Midbrain (tissue), 1 donor: ENCODE data around the gene BRDT.

Experiments used
- DNase-seq: peaks from one replicate; lab custom pipeline; 2025; lab: John Stamatoyannopoulos, UW

Gene BRDT

DNA sequence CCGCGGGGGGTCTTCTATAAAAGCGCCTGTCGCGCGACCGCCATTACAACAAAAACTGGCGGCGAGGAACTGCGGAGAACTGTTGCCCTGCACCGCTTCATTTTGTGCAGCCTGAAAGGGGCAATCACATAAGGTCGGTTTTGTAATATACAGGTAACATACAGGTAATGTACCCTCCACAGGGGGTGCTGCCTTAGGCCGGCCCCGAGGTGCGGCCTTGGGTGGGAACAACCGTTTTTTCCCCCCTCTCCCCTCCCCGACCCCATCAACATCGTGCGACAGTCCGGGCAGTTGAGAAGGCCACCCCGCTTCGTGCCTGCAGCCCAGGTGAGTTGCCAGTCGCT is at the start of gene BRDT:
TSS of gene BRDT (plus strand) at position 46 of the 344 bp plus-strand sequence. CDS start 13,354 bp downstream, outside the sequence.
- no peak for DNase-seq

DNA sequence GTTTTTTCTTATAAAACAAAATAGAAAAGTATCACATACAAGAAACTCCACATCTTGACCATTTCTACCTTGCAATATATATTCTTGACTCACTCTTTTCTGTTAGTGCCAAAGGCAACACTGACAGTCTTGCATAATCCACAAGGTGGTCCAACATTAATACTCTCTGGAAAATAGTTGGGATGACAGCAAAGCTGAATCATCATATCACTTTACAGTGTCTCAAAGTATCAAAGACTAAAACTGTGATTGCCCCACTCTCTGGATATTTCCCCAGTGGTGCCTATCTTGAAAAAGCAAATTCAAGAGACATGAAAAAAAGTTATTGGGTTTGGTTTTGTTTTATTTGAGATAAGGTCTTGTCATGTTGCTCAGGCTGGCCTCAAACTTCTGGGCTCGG is 48.6 kb upstream of the BRDT start:
- DNase-seq: no peak

DNA sequence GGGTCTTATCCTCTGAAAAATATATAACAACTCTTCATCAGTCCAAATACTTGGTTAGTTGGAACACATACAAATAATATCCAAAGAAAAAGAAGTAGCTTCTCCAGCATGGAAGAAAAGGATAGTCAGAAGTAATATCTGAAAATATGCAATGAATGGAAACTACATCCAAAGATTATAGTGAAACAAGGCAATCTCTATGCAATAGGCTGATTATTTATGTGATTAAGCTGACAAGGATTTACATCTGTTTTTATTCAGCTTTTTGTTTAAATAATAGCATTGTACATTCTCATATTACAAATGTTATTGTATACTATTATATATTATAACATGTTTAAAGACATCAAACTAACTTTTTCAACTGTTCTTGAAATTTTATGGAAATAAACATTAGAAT is 48.0 kb upstream of the BRDT start:
- DNase-seq: no peak

DNA sequence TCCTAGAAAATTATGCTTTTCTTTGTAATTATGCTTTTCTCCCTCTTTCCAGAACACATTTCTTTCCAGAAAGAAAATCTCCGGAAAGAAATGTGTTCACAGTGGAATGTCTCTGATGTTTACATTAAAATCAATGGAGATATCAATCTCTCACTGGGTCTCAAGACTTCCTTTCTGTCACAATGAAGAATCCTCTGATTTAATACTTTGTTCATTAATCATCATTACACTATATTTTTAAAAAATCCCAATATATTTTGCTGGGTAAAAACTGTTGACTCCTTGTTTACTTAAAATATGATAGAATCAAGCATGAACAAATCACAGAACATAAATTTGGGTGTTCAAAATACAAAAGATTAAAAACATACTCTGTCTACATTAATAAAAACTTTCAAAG is 36.9 kb upstream of the BRDT start:
- DNase-seq: no peak

DNA sequence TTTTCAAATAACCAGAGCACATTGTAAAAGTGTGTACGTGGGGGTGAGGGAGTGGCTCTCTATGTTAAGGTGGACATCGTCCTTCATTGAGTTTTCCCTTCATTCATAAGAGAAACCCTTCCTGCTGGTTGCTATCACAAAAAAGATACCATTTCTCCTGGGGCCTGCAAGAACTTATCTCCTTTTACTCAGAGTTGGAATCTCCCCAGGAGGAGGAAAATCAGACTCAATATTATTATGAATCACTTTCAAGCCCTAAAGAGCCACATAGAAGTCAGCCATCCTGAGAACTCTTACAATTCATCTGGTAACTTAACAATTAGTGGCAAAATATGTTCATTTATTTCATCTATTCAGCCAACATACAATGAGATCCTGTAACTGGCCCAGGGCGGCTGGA is 36.2 kb upstream of the BRDT start:
- DNase-seq: no peak

DNA sequence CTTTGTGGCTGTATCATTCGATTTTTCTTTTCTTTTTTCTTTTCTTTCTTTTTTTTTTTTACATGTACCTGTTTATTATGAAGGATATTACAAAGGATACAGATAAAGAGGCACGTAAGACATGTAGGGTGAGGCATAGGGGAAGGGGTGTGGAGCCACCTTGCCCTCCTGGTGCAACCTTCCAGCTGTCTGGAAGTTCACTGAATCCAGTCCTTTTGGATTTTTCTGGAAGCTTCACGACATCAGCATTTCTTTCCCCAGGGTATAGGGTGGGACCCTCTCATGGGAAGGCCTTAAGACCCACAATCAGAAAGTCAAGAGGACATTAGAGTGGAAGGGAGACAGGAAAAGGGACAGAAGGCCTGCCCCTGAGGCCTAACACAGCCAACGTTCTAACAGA is 33.2 kb upstream of the BRDT start:
- DNase-seq: no peak

DNA sequence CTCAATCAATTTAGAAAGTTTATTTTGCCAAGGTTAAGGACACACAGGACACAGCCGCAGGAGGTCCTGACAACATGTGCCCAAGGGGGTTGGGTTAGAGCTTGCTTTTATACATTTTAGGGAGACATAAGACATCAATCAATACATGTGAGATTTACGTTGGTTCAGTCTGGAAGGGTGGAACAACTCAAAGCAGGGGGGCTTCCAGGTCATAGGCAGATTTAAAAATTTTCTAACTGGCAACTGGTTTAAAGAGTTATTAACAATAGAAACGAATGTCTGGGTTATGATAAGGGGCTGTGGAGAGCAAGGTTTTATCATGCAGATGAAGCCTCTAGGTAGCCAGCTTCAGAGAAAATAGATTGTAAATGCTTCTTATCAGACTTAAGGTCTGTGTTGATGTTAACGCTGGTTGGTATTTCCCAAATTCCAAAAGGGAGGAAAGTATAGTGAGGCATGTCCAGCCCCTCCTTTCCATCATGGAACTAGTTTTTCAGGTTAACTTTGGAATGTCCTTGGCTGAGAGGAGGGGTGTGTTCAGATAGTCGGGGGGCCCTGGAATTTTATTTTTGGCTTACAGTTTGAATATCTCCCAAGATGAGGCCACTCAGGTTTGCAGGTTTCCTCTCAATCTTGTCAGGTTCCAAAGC is 32.3 kb upstream of the BRDT start:
- no peak for DNase-seq

DNA sequence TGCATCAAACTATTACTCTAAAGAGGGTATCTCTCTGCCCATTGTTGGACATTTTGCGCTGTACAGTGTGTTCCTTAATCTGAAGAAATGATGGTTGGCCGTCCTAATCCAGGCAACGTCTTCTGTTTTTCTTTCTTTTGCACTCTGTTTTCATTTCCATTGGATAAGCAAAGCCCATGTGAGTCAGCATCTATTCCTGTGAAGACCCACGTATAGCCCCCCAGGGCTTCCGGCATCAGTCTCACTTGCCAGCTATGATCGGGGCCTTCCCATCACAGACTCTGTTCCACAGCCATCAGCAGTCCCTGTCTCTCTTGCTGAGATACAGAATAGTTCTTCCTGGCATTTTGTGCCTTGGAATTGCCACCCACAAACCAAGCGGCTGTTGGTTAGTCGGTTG is 29.2 kb upstream of the BRDT start:
- DNase-seq: no peak

DNA sequence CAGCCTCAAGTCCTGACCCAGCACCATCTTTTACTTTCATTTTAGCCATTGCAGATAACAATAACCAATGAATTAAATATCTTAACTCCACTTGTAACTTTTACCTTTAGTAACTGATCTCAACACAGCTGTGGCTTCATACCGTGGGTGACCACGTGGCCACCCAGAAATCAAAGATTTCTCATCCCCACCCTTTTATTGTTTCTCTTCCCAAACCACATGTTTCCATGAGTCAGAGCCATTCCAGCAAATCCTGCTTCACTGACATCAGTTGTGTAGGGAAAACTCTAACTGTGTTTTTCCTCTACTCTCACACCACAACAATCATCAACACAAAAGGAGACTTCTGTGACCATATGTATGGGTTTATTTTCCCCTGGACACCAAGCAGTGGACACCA is 25.1 kb upstream of the BRDT start:
- DNase-seq: no peak

DNA sequence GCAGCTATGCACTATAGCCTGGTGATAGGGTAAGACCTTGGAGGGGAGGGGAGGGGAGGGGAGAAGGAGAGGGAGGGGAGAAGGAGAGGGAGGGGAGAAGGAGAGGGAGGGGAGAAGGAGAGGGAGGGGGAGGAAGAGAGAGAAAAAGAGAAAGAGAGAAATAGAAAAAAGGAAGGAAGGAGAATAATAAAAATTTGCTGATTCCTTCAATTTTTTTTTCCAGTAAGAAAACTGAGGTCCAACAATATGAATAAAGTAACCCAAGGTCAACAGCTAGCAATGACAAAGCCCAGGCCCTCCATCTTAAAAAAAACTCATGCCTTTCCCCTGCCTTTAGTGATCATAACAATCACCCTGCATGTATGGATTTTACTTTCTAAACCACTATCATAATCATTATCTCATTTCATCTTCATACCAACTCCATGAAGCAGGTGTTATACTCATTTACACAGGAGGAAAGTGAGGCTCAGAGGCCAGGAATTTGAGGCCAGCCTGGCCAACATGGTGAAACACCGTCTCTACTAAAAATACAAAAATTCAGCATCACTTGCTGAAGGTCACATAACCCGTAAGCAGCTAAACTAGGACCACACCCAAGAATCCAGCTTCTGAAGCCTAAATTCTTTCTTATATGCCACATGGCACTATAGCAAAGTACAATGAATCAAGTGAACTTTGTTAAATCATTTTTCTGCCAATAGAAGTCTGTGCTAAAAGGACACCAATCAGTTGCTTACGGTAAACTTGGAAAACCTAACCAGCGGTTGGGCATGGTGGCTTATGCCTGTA is 23.4 kb upstream of the BRDT start:
- DNase-seq: no peak

DNA sequence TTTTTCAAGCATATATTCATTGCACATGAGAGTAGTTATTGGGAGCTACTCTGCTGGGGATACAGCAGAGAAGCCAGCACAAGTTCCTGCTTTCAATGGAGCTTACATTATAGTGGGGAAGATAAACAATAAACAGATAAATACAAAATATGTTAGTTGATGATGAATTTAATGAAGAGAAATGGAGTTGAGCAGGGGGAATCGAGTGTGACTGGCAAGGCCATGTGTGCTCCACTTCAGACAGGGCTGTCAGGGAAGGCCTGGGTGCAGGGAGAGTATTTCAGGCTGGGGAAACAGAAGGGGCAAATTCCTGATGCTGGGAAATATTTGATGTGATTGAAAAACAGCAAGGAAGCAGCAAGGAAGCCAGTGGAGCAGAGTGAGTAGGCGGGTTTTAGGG is 21.2 kb upstream of the BRDT start:
- no peak for DNase-seq

DNA sequence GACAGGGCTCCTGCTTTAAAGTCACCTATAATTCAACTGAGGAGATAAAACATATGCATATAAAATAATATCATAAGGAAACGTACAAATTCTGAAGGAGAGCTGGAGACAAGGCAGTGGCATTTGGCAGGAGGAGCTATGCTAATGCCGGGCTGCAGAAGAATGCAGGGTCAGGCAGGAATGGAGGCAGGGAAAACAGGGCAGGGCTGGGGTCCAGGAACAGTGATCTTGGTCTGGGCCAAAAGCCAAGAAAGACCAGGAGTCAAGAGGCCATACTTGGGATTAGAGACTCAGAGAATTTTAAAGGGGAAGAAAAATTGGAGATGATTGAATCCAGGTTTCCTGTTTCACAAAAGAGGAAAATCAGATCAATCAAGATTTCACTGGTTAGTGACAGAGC is 20.0 kb upstream of the BRDT start:
- DNase-seq: no peak

DNA sequence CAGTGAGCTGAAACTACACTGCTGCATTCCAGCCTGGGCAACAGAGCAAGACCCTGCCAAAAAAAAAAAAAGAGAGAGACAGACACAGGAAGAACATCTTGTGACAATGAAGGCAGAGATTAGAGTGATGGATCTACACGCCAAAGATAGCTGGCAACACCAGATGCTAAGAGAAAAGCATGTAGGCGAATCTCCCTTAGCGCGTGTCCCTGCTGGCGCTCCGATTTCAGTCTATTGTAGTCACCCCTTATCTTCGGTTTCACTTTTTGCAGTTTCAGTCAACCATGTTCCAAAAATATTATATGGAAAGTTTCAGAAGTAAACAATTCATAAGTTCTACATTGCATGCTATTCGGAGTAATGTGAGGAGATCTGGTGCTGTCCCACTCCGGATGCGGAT is 11.6 kb upstream of the BRDT start:
- no peak for DNase-seq

DNA sequence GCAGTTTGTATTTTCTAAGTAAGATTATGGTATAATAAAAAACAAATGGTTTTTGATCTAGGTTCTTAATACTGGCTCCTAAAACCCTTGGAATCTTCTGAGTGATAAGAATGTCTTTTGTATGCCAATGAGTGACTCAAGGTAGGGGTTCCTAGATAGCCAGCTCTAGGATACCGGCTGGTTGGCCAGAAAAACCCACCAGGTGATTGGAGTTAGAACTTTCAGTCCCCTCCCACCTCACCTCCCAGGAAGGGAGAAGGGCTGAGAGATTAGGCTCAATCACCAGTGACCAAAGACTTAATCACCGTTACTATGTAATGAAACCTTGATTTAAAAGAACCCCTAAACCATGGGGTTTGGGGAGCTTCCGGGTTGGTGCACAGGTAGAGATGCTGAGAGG is 8.7 kb upstream of the BRDT start:
- no peak for DNase-seq

DNA sequence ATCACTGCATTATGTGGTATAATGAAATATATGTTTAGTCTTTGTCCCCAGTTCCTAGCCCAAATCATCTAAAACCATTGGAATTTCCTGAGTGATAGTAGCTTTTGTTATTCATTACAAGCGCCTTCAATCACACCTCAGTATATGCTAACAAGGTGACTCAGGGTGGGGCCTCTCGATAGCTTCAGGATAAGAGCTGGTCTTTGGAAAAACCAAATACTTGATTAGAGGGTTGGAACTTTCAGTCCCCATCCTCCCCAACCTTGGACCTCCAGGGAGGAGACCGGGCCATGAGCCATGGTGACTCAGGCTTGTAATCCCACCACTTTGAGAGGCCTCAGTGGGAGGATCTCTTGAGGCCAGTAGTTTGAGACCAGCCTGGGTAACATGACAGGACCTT is 5.1 kb upstream of the BRDT start:
- DNase-seq: no peak

DNA sequence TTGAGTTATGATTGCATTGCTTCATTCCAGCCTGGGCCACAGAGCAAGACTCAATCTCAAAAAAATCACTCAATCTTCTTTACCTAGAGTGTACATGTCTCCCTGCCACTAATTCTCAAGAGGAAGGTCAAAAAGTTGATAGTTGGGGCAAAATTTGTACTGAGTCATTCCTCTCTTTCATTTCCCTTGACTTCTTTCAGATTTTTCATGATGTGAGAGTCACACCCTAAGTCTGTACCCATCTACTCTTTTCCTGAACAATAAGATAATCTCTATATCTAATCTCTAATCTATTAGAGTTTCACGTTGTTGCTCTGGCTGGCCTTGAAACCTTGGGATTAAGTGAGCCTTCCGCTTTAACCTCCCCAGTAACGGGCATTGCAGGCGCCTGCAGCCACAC is 1.1 kb upstream of the BRDT start:
- DNase-seq: no peak

DNA sequence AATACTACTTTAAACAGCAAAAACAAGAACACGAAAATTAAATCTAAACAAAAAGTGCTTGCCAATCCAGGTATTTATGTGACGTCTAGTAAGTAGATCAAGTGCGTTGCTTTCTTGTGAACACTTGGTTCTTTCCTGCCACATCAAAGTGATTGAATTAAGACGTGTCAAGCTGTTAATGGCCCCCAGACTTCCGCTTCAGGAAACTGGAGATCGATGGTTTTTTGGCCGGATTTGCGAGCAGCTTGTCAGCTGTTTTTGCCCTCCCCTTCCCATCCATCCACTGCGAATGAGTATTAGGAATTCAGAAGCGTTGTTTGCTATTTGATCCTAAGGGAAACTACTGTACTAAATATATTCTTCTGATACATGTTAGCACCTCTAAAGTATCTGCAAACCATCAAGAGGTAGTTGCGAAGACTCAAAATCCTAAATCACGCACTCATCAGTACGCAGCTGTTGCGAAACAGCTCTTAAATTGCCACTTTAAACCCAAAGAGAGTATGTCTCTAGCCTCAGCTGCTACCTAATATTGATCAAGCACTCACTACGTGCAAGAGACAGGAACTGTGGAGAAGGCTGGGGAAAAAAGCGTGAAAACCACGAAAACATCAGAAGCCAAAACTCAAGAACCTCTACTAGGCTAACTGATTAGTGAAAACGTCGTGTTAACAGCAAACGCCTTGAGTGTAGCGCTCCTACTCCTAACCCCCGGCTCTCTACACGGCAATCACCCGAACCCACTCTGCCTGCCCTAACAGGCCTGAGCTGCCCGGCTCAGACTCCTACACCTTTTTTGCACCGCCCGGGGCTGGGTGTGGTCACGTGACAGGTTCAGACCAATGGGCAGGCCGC is 473 bp upstream of the BRDT start:
- DNase-seq: no peak

DNA sequence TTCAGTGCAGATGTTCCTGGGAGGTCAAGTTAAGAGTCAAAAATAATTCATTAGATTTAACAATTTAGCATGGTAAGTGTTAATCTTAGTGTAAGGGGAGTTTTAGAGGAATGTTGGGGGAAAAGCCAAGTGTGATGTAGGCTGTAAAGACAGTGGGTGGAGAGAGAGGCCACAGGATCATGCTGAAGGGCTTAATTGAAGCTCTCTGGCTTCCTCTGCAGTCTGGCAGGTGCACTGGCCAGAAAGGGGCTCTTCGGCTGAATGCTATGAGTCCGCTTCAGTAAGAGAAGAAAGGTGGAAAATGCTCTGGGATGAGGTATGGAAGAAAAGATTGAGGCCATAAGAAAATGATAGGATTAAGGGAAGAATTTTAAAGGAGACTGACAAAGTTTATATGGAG is 3.0 kb downstream of the BRDT start:
- no peak for DNase-seq

DNA sequence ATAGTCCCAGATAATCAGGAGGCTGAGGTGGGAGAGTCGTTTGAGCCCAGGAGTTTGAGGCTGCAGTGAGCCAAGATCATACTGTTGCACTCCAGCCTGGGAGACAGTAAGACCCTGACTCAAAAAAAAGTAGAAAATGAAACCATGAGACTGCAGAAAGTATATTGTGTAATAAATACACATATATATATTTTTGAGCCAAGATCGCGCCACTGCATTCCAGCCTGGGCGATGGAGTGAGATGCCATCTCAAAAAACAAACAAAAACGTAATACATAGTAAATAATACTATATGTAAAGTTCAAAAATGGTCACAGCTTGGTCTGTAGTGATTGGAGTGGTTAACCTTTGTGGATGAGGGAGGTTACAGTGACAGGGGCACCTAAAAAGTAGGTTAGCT is 9.7 kb downstream of the BRDT start:
- DNase-seq: no peak

DNA sequence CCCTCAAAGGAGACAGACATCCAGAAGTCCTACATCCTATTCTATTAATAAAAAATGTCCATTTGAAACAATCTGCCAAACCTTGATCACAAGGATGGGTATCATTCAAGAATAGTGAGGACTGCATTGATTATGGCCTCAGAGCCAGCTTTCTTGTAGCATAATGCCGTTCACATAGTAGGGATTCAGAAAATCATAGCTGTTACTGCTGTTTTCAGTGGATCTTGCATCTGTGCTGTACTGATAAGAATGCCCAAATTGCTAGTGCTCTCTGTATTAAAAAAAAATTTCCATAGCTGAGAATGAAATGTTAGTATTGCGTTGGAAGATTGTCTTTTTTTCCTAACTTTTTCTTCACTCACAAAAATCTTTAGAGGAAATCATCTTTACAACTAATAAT is 19.1 kb downstream of the BRDT start:
- no peak for DNase-seq

DNA sequence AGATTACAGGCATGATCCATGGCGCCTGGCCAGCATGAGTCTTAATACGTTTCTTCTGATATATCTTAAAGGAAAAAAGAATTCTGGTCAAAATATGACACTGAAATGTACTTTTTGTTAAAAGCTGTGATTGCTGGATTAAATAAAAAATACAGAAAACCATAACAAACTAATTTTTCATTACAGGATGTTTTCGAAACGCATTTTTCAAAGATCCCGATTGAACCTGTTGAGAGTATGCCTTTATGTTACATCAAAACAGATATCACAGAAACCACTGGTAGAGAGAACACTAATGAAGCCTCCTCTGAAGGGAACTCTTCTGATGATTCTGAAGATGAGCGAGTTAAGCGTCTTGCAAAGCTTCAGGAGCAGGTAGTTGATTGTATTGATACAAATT is 30.2 kb downstream of the BRDT start:
- no peak for DNase-seq

DNA sequence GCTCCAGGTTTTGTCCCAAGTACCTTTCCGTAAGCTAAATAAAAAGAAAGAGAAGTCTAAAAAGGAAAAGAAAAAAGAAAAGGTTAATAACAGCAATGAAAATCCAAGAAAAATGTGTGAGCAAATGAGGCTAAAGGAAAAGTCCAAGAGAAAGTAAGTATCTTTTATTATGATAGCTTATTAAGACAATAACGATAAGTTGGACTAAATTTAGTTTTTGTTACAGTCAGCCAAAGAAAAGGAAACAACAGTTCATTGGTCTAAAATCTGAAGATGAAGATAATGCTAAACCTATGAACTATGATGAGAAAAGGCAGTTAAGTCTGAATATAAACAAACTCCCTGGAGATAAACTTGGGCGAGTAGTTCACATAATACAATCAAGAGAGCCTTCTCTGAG is 31.5 kb downstream of the BRDT start:
- no peak for DNase-seq

DNA sequence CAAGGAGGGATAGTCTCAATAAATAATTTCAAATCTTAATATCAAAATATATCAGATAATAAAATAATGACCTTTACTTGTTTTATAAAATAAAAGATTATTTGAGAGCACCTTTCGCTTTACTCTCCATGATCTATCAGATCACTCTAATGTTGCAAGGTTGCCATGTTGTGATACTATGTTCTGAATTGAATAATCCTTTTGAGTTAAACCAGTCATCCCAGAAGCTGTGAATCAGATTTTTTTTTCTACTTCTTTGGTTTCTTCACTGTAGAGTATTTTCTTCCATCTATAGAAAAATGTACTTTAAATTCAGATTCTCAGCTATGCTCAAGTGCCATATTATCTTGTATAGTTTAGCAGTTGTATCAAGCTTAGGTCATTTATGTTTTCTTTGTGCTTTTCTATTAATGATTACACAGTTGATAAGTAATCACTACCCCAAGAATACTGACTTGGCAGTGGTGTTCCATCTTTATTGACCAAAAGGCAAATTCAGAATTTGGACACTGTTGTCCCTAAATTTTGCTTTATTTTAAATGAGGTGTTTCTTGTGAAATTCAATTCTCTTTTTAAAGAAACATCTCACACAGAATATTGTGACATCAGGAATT is 32.9 kb downstream of the BRDT start:
- DNase-seq: no peak
